ENCODE data around the gene SCD5.

SCD5 gene

DNA sequence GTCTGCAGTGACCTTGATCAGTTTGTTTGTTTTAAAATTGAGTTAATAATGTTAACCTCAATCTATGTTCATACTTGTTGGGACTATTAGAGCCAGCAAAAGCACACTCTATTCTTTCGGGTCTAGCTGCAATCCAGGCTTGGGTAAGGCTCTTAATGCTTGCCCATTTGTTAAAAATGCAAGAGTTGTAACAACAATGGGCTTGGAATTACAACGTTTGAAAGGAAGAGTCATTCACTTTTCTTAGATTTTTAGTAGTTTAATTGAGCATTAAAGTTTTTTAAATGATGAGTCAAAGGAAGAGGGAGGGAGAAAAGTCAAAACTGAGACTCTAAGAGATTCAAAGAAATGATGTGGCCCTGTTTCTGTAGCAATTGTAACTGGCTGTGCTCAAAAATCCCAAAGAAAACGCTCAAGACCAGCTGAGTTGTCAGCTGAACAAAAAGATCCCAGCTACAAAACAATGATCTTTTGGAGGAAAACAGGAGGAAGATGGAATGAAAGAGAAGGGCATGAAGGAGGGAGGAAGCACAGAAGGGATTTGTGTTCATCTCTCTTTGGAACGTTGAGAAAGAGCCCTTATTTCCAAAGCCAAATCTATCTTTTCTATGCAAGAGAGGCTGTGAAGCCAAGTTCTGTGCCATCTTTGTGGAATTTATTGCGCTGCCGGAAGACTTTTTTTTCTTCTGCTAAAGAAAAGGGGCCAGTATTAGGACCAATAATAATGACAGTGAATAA lies 5.5 kb downstream of the SCD5 start:
- no peak for DNase-seq

DNA sequence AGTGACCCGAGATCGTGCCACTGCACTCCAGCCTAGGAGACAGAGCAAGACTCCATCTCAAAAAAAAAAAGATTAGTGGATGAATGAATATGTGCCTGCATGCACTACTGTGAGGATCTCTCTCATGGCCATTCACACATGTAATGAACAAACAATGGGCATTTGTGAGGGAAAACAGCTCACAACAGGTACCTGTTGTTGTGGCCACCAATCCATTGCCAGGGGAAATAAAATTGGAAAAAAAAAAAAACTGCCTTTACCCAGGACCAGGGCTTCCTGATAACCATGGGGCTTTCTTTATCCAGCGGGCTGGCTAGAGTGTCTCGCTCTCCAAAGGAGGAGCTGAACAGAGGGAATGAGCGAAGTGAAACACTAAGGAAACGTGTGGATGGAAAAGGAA lies 7.4 kb downstream of the SCD5 start:
- no peak for DNase-seq

- no peak for DNase-seq
Observed at GRCh38 chr4:82790060-82790660, 8.4 kb downstream of the SCD5 start.

DNA sequence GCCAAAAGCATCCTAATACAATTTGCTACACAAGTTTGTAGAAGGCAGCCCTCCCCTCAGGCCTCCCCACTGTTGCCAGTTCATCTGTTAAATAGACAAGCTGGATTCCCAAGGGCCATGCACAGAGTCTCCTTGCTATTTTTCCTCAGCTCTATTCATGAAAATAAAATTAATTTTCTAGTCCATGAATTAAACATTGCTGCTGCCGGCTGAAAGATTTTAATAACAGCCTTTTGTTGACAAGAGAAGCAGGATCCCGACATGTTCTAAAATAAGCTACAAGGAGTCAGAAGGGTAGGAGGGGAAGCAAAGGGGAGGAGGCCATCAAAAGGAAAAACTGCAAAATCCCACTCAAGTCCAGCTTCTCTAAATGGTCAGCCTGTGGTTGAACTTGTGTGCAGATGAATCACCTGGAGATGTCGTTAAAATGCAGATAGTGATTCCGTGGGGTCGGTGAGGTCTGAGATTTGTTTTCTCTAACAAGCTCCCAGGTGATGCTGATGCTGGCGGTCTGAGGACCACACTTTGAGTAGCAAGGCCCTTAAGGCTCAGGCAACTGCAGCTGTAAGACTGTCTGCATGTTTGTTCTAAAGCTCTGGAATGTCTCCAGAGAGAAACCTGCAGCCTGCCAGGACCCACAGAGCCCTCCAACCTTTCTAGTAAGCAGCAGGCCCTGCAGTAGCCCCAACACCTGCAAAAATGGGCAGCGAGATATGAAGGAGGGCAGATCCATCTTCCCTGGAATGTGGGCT lies 9.4 kb downstream of the SCD5 start:
- DNase-seq = no peak

DNA sequence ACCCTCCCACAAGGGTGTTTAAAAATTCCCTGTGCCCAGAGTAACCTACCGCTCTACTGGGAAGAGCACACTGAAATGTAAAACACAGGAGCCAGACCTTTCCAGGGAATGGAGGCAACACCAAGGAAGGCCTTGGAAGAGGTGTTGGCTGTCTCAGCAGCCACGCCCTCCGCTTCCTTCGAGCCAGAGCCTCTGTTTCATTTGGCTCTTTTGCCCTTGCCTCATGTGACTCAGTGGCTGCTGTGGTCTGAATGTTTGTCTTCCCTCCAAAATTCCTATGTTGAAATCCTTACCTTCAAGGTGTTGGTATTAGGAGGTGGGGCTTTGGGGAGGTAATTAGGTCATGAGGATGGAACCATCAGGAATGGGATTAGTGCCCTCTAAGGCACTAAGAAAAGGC lies 11.3 kb downstream of the SCD5 start:
- DNase-seq = no peak

- DNase-seq = no peak
Observed at GRCh38 chr4:82786828-82787227, 11.8 kb downstream of the SCD5 start.

- DNase-seq = peak; percentile 93
Observed at GRCh38 chr4:82785611-82786400, 12.8 kb downstream of the SCD5 start.

- DNase-seq = peak; percentile 78
Observed at GRCh38 chr4:82784681-82785610, 13.7 kb downstream of the SCD5 start.

DNA sequence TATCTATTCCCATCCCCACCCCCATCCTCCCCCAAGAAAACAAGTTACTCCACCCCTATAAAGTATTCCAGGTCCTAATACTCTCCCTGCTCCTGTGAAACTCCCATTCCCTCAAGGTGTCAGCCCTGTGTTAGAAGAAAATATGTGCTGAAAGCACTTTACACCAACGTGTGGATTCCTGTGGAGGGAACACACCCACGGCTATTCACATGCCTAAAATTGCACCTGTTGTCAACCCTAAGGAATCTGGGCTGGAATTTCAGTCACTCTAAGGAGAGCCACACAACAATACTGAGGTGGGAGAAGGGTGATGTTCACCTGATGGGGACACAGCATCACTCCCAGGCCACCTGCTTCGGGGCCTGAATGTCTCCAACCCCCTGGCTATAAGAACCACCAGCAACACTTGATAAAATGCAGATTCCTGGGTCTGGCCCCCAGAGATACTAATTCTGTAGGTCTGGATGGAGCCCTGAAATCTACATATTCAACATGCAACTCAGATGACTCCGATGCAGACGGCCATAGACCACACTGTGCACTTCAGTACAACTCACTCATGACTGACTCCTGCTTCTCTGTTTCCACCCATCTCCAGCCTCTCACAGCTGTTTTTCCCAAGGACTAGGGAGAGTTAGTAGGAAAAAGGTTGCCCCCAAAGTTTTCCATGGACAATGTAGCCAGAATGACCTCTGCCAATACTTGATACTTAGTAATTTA lies 15.8 kb downstream of the SCD5 start:
- no peak for DNase-seq

- peak; percentile 68 for DNase-seq
Observed at GRCh38 chr4:82780752-82781231, 17.8 kb downstream of the SCD5 start.

DNA sequence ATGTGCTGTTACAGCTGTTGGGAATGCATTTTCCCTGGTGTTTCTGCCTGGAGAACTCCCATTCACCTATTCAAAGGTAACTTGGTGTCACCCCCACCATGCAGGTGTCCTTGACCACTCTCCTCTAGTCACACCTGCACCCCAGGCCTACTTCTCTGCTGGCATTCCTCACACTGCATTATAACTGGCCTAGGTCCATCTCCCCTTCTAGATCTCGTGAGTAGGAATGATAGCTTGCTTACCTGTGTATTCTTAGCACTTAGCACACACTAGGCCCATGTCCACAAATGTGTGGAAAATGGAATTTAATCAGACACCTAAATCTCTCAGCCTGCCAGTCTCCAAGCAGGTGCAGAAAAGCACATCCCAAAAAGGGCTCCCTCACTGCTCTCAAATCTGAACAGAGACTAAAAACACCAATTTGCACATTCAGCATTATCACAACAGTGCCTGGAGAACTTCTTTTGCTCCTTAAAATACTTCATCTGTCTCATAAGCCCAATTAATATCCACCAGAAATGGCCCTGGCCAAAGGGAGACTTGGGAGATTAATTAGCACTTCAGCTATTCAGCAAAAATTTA lies 18.3 kb downstream of the SCD5 start:
- no peak for DNase-seq

DNA sequence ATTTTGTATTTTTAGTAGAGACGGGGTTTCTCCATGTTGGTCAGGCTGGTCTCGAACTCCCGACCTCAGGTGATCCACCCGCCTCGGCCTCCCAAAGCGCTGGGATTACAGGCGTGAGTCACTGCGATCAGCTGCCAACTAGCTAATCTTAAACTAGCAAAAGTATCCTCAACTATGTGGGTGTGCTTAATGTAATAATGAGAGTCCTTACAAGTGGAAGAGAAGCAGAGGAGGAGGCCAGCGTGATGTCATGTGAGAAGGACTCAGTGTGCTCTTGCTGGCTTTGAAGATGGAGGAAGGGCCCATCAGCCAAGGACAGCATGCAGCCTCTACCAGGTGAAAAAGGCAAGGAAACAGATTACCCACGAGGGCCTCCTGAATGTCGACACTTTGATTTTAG lies 19.6 kb downstream of the SCD5 start:
- DNase-seq = no peak

DNA sequence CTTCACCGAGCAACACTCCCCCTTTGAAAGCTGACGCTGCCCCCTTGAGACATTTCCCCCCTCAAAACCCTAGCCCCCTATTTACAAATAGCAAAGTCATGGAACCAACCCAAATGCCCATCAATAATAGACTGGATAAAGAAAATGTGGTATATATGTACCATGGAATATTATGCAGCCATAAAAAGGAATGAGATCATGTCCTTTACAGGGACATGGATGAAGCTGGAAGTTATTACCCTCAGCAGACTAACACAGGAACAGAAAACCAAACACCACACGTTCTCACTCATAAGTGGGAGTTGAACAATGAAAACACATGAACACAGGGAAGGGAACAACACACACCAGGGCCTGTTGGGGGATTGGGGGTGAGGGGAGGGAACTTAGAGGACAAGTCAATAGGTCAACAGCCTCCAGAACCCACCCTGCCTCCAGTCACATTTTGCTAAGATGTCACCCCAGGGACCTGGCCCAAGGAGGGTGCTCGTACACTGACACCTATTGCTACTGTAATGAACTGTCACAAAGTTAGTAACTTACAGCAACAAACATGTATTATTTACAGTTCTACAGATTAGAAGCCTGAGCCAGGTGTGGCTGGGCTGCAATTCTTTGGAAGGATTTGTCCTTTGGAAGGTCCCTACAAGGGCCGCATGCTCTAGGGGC lies 20.6 kb downstream of the SCD5 start:
- DNase-seq = no peak

DNA sequence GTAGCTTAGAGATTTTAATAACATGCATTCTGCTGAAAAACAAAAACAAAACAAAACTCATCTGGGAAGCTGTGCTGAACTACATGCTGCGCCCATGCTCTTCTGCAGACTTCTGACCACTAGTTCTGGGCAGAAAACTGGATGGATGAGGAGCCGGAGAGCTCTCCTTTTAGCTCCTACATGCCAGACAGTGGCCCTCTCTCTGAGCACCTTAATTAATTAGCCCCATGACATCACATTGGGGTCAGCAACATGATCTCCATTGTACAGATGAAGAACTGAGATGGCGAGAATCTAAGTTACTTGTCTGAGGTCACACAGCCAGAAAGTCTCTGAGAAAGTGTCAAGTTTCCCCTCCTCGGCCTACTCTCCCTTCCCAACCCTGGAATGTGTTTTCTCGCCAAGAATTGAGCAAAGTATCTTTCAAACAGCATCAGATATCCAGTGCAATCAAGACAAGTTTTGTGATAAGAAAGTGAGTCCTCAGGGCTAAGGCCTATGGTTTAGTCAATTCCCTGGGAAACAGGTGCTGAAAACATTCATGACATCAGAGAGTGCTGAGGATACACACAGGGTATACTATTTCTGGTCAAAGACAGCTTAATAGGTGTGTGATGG lies 21.6 kb downstream of the SCD5 start:
- DNase-seq = peak; percentile 66

- DNase-seq = no peak
Observed at GRCh38 chr4:82775243-82775642, 23.4 kb downstream of the SCD5 start.

DNA sequence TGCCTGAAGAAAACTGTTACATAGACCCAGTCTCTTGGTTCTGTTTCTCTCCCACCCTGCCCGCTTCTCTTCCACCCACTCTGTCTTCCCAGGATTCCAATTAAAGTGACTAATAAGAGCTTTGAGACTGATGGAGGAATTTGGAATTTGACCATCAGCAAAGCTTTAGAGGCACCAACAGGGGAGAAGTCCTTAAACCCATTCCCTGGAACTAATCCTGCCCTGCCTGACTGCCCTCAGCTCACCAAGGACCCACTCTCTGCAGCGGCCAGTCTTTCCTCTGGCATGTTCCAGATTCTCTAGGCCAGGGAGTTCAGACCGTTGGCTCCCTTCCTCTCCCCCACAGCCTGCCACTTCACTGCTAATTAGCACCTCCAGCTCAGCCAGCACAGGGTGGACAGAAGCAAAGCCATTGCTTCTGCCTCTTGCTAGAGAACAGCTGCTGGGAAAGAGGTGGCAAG lies 23.9 kb downstream of the SCD5 start:
- peak; percentile 64 for DNase-seq

DNA sequence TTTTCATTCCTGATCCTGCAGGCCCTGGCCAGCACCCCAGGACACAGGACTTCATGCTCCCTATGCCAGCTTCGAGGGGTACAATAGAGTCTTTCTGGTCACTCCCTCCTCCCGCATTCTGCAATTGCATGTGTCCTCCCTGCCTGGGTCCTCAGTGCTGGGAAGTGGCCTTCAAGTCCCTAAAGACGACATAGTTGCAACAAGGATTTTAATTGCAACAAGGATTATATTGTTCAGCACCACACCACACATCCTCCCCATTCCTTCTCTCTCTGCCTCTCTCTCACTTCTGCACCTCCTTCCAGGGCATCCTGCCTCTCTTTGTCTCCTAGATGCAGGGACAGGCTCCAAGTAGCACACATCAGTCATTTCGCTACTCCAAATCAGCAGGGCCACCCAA lies 25.5 kb downstream of the SCD5 start:
- DNase-seq = no peak

GRCh38 chr4:82770607-82771006 lies 28.0 kb downstream of the SCD5 start:
- no peak for DNase-seq

DNA sequence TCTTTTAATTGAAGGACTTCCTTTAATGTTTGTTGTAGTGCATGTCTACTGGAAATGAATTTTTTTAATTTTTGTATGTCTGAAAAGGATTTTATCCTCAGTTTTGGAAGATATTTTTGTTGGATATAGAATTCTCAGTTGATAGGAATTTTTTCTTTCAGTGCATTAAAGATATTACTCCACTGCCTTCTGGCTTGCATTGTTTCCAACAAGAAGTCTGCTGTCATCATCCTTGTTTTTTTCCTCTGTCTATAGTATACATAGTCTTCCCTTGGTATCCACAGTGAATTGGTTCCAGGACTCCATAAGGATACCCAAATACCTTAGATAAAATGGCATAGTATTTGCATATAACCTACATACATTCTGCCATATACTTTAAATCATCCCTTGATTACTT lies 33.5 kb downstream of the SCD5 start:
- DNase-seq = no peak

DNA sequence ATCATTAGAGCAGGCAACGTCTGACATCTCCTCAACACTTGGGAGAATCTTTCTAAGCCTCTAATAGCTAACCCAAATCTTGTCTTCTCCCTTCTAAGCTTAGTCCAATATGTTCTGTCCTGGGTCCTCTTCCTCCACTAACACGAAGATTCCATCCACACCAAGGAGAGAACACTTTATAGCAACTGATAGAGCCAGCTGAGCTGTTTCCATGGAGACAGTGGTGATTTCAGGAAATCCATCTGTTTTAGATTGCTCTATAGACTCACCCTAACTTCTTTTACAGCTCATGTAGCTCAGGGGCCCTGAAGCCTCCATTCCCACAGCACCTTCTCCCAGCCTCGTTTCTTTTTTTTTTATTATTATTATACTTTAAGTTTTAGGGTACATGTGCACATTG lies 37.4 kb downstream of the SCD5 start:
- peak; percentile 42 for DNase-seq

Data from fibroblast of skin of right quadriceps (primary cell).